ENCODE measurements around the gene COG2.

- no peak for TF ChIP-seq POLR2AphosphoS5 (IDR thresholded peaks at IDR 0.05; ENCODE audit: low read depth, low read length)
- no peak for TF ChIP-seq TAF1 (IDR thresholded peaks at IDR 0.05; ENCODE audit: borderline replicate concordance, insufficient read depth, low read length)
- no peak for TF ChIP-seq REST (IDR thresholded peaks at IDR 0.05; ENCODE audit: insufficient read depth in 1 of 2, low read depth in 2 of 2, low read length in 2 of 2)
- no peak for TF ChIP-seq SIN3A (IDR thresholded peaks at IDR 0.05; ENCODE audit: borderline replicate concordance, insufficient read depth, low read length)
- no peak for TF ChIP-seq FOXP2 (optimal IDR thresholded peaks at IDR 0.05; ENCODE audit: borderline replicate concordance, extremely low read depth, extremely low read length, insufficient read depth)
Measured at GRCh38 chr1:230632273-230632873, 9.9 kb upstream of the COG2 start.
